IgD-negative memory B cell (primary cell): ENCODE data around the gene CDCP2. TPM values are rescaled to one million over a fixed set of nuclear protein-coding genes. Genes with fewer than 3 reads are reported as not detected.
A peak's percentile ranks its signal among the peaks of the same experiment; 100 is the strongest.

Source experiments
- H3K27ac Mint-ChIP-seq, 3 donors: one replicate each; pipeline ENCODE4 v1.8.0; 2020 to 2022; ENCODE audit warnings: mild to moderate bottlenecking in 3 of 3, mixed read lengths in 3 of 3, moderate library complexity in 1 of 3
- H3K27me3 Mint-ChIP-seq: one replicate; pipeline ENCODE4 v1.8.0; 2021; ENCODE audit warnings: mixed read lengths
- H3K36me3 Mint-ChIP-seq: one replicate; pipeline ENCODE4 v1.8.0; 2020; ENCODE audit warnings: mild to moderate bottlenecking, mixed read lengths
- H3K4me1 Mint-ChIP-seq, 3 donors: one replicate each; pipeline ENCODE4 v1.8.0; 2020 to 2022; ENCODE audit warnings: mixed read lengths in 3 of 3, mild to moderate bottlenecking in 1 of 3
- H3K4me3 Mint-ChIP-seq, 4 donors: one replicate each; pipeline ENCODE4 v1.8.0; 2020 to 2022; ENCODE audit warnings: mild to moderate bottlenecking in 4 of 4, mixed read lengths in 4 of 4, moderate library complexity in 3 of 4
- H3K9me3 Mint-ChIP-seq, 3 donors: one replicate each; pipeline ENCODE4 v1.8.0; 2020 to 2021; ENCODE audit warnings: mixed read lengths in 3 of 3, mild to moderate bottlenecking in 1 of 3
- polyA plus RNA-seq: library from polyadenylated mRNA; unstranded; fragments of 300-500 nt; fragmentation: Illumina TruSeq; gene quantifications from one replicate; pipeline ENCODE4 v1.2.3, GENCODE V29; 2021

The CDCP2 gene
- polyA plus RNA-seq = not detected

- no peaks in the 10 kb centered on the region for H3K9me3 Mint-ChIP-seq
- no peaks in the 10 kb centered on the region for H3K36me3 Mint-ChIP-seq
- peak within 1 kb of the TSS in 1 of 4 donors; percentile 45 for H3K4me3 Mint-ChIP-seq
- no peak within 1 kb of the TSS for H3K27ac Mint-ChIP-seq
- H3K4me1 Mint-ChIP-seq = no peaks in the 10 kb centered on the region
- H3K27me3 Mint-ChIP-seq = no peaks in the 10 kb centered on the region
Measured at GRCh38 chr1:54152696-54153095, at the start of gene CDCP2. Gene CDCP2 (minus strand): TSS chr1:54153000. CDS start chr1:54152922, 78 bp downstream.

- H3K4me1 Mint-ChIP-seq = peaks cover 24 to 31% (median 30%) of the 10 kb centered on the region in 3 donors
- H3K36me3 Mint-ChIP-seq = peaks cover 2% of the 10 kb centered on the region
- no peaks in the 10 kb centered on the region for H3K27me3 Mint-ChIP-seq
- peak overlapping the region; percentile 20 to 92 (median 80) for H3K27ac Mint-ChIP-seq
- no peaks in the 10 kb centered on the region for H3K9me3 Mint-ChIP-seq
- peak overlapping the region; percentile 90 to 99 (median 95) for H3K4me3 Mint-ChIP-seq
Measured at GRCh38 chr1:54200519-54200997, 47.8 kb upstream of the CDCP2 start.

- H3K27ac Mint-ChIP-seq = peak within 1 kb of the TSS; percentile 20 to 92 (median 80)
- peaks cover 2% of the 10 kb centered on the region for H3K36me3 Mint-ChIP-seq
- H3K4me3 Mint-ChIP-seq = peak within 1 kb of the TSS; percentile 90 to 99 (median 95)
- no peaks in the 10 kb centered on the region for H3K9me3 Mint-ChIP-seq
- H3K4me1 Mint-ChIP-seq = peaks cover 24 to 31% (median 30%) of the 10 kb centered on the region in 3 donors
- H3K27me3 Mint-ChIP-seq = no peaks in the 10 kb centered on the region
Measured at GRCh38 chr1:54199765-54200518, 47.1 kb upstream of the CDCP2 start, which contains the start of the genes CYB5RL and MRPL37. Gene CYB5RL (minus strand): TSS chr1:54200030. CDS start chr1:54195616, 4,414 bp downstream. Gene MRPL37 (plus strand): TSS chr1:54200167. CDS start chr1:54200244, 77 bp downstream.

GRCh38 chr1:54199151-54199764, 46.5 kb upstream of the CDCP2 start:
- peak overlapping the region; percentile 90 to 99 (median 95) for H3K4me3 Mint-ChIP-seq
- peaks cover 2% of the 10 kb centered on the region for H3K36me3 Mint-ChIP-seq
- H3K27ac Mint-ChIP-seq = peak overlapping the region; percentile 20 to 92 (median 80)
- no peaks in the 10 kb centered on the region for H3K27me3 Mint-ChIP-seq
- peaks cover 24 to 31% (median 30%) of the 10 kb centered on the region in 3 donors for H3K4me1 Mint-ChIP-seq
- no peaks in the 10 kb centered on the region for H3K9me3 Mint-ChIP-seq

GRCh38 chr1:54193453-54193852, 40.7 kb upstream of the CDCP2 start:
- no peaks in the 10 kb centered on the region for H3K27me3 Mint-ChIP-seq
- H3K27ac Mint-ChIP-seq = no peak overlapping the region
- no peak overlapping the region for H3K4me3 Mint-ChIP-seq
- peaks cover 2% of the 10 kb centered on the region for H3K36me3 Mint-ChIP-seq
- no peaks in the 10 kb centered on the region for H3K9me3 Mint-ChIP-seq
- peaks cover 0 to 5% (median 2%) of the 10 kb centered on the region in 3 donors for H3K4me1 Mint-ChIP-seq

- Mint-ChIP-seq H3K27ac (no peak overlapping the region), H3K36me3 (peaks cover 6% of the 10 kb centered on the region), H3K27me3 (no peaks in the 10 kb centered on the region), H3K4me3 (no peak overlapping the region), H3K4me1 (peaks cover 0 to under 1% (median 0%) of the 10 kb centered on the region in 3 donors), H3K9me3 (no peaks in the 10 kb centered on the region)
Measured at GRCh38 chr1:54191525-54191924, 38.7 kb upstream of the CDCP2 start.

- no peaks in the 10 kb centered on the region for H3K9me3 Mint-ChIP-seq
- no peak overlapping the region for H3K27ac Mint-ChIP-seq
- H3K4me3 Mint-ChIP-seq = no peak overlapping the region
- H3K4me1 Mint-ChIP-seq = no peaks in the 10 kb centered on the region
- no peaks in the 10 kb centered on the region for H3K27me3 Mint-ChIP-seq
- H3K36me3 Mint-ChIP-seq = peaks cover 13% of the 10 kb centered on the region
Measured at GRCh38 chr1:54190526-54190925, 37.7 kb upstream of the CDCP2 start.

- no peaks in the 10 kb centered on the region for H3K9me3 Mint-ChIP-seq
- H3K4me1 Mint-ChIP-seq = no peaks in the 10 kb centered on the region
- no peak overlapping the region for H3K4me3 Mint-ChIP-seq
- H3K27me3 Mint-ChIP-seq = no peaks in the 10 kb centered on the region
- H3K36me3 Mint-ChIP-seq = peaks cover 13% of the 10 kb centered on the region
- peak overlapping the region in 1 of 3 donors; percentile 54 for H3K27ac Mint-ChIP-seq
Measured at GRCh38 chr1:54188291-54188690, 35.5 kb upstream of the CDCP2 start.

GRCh38 chr1:54186056-54186455, 33.3 kb upstream of the CDCP2 start:
- H3K4me1 Mint-ChIP-seq = no peaks in the 10 kb centered on the region
- H3K4me3 Mint-ChIP-seq = no peak overlapping the region
- no peaks in the 10 kb centered on the region for H3K27me3 Mint-ChIP-seq
- no peaks in the 10 kb centered on the region for H3K9me3 Mint-ChIP-seq
- no peak overlapping the region for H3K27ac Mint-ChIP-seq
- H3K36me3 Mint-ChIP-seq = peaks cover 17% of the 10 kb centered on the region

GRCh38 chr1:54180701-54181360, 28.0 kb upstream of the CDCP2 start:
- no peaks in the 10 kb centered on the region for H3K27me3 Mint-ChIP-seq
- H3K4me3 Mint-ChIP-seq = no peak overlapping the region
- peaks cover 9% of the 10 kb centered on the region for H3K36me3 Mint-ChIP-seq
- H3K9me3 Mint-ChIP-seq = no peaks in the 10 kb centered on the region
- H3K4me1 Mint-ChIP-seq = no peaks in the 10 kb centered on the region
- H3K27ac Mint-ChIP-seq = no peak overlapping the region

GRCh38 chr1:54178296-54179070, 25.7 kb upstream of the CDCP2 start:
- no peak overlapping the region for H3K4me3 Mint-ChIP-seq
- no peak overlapping the region for H3K27ac Mint-ChIP-seq
- no peaks in the 10 kb centered on the region for H3K4me1 Mint-ChIP-seq
- H3K27me3 Mint-ChIP-seq = no peaks in the 10 kb centered on the region
- H3K36me3 Mint-ChIP-seq = peaks cover 9% of the 10 kb centered on the region
- no peaks in the 10 kb centered on the region for H3K9me3 Mint-ChIP-seq

GRCh38 chr1:54177726-54178125, 24.9 kb upstream of the CDCP2 start:
- Mint-ChIP-seq H3K27me3 (no peaks in the 10 kb centered on the region), H3K27ac (no peak overlapping the region), H3K4me1 (no peaks in the 10 kb centered on the region), H3K36me3 (peaks cover 9% of the 10 kb centered on the region), H3K9me3 (no peaks in the 10 kb centered on the region), H3K4me3 (no peak overlapping the region)

GRCh38 chr1:54176621-54177327, 24.0 kb upstream of the CDCP2 start:
- peaks cover 9% of the 10 kb centered on the region for H3K36me3 Mint-ChIP-seq
- no peaks in the 10 kb centered on the region for H3K4me1 Mint-ChIP-seq
- H3K27me3 Mint-ChIP-seq = no peaks in the 10 kb centered on the region
- H3K4me3 Mint-ChIP-seq = peak overlapping the region in 1 of 4 donors; percentile 23
- H3K9me3 Mint-ChIP-seq = no peaks in the 10 kb centered on the region
- peak overlapping the region in 1 of 3 donors; percentile 23 for H3K27ac Mint-ChIP-seq

GRCh38 chr1:54174106-54174505, 21.3 kb upstream of the CDCP2 start:
- Mint-ChIP-seq H3K36me3 (peaks cover 10% of the 10 kb centered on the region), H3K4me1 (no peaks in the 10 kb centered on the region), H3K9me3 (no peaks in the 10 kb centered on the region), H3K27ac (no peak overlapping the region), H3K27me3 (no peaks in the 10 kb centered on the region), H3K4me3 (no peak overlapping the region)
